ENCODE measurements around the gene DUXB. TPM values are rescaled to one million over a fixed set of nuclear protein-coding genes. Genes with fewer than 3 reads are reported as not detected.

DUXB gene
- total RNA-seq, 4 donors from 2014 or later = not detected

DNA sequence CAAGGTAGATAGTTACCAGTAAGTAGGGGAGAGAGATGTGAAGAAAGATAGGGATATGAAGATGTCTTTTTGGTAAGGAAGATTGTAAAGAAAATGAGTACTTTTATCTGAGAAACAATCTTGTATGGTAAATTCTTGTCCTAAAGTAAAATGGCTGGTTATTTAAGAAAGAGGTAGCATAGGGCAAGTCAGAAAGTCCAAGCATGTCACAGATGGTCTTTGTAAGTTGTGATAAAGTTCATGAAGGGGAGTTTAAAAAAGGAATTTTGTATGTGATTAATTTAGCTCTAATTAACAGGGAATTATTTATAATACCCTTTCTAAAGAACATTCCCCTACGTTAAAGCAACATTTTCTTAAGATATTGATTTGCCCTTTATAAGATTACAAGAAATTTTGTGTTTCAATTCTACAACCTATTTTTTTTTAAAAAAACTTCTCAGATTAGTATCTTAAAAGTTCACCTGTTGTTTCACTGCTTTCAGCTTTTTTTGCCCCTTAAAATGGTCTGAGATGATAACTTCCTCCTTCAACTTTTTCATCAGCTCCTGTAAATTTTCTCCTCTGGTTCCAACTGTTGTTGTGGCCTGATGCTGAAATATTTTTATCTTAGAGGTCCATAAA lies 41.3 kb upstream of the DUXB start:
- peaks cover 19% of the 10 kb centered on the region for H3K9me3 ChIP-seq

DNA sequence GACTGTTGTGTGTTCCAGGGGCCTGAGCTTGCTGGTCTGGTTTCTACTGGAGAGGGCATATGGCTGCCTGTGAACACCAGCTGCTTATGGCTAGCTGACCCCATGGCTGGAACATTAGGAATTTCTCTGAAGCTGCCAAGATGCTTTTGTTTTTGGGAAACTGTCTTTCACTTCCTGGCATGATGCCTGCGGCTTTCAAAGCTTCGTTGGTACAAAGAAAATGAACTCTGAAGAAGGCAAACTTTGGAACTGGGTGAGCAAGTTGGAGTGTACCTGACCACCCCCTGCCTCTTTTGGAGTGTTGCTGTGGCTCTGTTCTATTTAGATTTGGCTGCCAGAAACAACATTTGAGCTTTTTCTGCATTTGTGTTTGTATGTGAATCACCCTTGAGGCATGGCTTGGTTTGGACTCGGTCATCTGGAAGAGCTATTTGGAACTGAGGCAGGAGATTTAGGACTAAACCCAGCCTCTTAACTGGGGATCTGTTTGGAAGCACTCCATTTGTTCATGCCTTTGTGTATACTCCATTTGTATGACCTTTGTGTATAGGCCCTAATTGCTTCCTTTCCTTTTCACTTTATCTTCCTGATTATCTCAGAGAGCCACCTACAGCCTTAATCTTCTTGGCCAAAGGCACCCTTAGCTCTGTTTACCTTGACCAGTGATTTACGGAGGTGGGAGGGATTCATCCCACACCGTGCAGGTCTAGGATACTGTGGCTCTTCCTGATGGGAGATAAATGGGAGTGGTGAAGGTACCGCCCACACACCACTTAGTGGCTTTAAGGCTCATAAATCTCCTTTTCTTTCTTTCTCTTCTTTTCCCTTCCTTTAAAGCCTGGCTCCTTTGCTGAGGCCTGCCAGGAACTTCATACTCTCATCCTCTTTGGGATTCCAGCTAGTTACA lies 32.3 kb upstream of the DUXB start:
- no peaks in the 10 kb centered on the region for H3K9me3 ChIP-seq
- peaks cover 10% of the 10 kb centered on the region for H3K4me1 ChIP-seq
- H3K36me3 ChIP-seq = no peaks in the 10 kb centered on the region
- no peak overlapping the region for H3K4me3 ChIP-seq
- H3K27ac ChIP-seq = no peak overlapping the region
- TF ChIP-seq EP300 (IDR thresholded peaks at IDR 0.05) = no peak
- TF ChIP-seq POLR2AphosphoS5 (IDR thresholded peaks at IDR 0.05) = no peak
- TF ChIP-seq POLR2A (IDR thresholded peaks at IDR 0.05) = no peak
- TF ChIP-seq, protein P1, sequence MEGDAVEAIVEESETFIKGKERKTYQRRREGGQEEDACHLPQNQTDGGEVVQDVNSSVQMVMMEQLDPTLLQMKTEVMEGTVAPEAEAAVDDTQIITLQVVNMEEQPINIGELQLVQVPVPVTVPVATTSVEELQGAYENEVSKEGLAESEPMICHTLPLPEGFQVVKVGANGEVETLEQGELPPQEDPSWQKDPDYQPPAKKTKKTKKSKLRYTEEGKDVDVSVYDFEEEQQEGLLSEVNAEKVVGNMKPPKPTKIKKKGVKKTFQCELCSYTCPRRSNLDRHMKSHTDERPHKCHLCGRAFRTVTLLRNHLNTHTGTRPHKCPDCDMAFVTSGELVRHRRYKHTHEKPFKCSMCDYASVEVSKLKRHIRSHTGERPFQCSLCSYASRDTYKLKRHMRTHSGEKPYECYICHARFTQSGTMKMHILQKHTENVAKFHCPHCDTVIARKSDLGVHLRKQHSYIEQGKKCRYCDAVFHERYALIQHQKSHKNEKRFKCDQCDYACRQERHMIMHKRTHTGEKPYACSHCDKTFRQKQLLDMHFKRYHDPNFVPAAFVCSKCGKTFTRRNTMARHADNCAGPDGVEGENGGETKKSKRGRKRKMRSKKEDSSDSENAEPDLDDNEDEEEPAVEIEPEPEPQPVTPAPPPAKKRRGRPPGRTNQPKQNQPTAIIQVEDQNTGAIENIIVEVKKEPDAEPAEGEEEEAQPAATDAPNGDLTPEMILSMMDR (IDR thresholded peaks at IDR 0.05) = no peak
- WGBS = 37% methylated on average over 6 of the region's 6 CpGs
- no peak for DNase-seq (ENCODE audit: low spot score in 2 of 2)
- H3K27me3 ChIP-seq = no peaks in the 10 kb centered on the region

More for the DNA sequence above, 41.3 kb upstream of the DUXB start:
- Histone ChIP-seq H3K36me3 (no peaks in the 10 kb centered on the region), H3K27me3 (no peaks in the 10 kb centered on the region), H3K4me3 (no peak overlapping the region), H3K4me1 (no peaks in the 10 kb centered on the region), H3K27ac (no peak overlapping the region)
- TF ChIP-seq POLR2AphosphoS5 (IDR thresholded peaks at IDR 0.05) = no peak
- no peak for TF ChIP-seq EP300 (IDR thresholded peaks at IDR 0.05)
- TF ChIP-seq POLR2A (IDR thresholded peaks at IDR 0.05) = no peak
- TF ChIP-seq, protein P1 (IDR thresholded peaks at IDR 0.05) = no peak
- DNase-seq (ENCODE audit: low spot score in 2 of 2) = no peak
- 23% methylated on average over 1 of the region's 1 CpG for WGBS

DNA sequence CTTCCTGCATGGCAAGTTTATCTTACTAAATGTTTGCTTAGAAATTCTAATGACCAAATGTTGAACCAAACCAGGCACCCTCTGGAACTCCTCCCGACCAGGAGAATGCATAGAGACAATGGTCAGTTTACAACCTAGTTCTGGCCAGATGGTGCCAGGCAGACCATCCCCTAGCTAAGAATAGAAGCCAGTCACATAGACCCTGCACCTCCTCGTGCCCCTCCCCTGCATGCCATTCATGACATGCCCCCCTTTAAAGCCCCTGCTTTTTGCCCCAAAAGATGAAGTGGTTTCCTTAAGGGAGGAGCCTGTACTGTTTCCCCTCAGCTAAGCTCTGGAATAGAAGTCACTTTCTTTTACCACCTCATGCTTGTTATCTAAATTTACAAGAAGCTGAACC lies 31.6 kb upstream of the DUXB start:
- Histone ChIP-seq H3K27me3 (no peaks in the 10 kb centered on the region), H3K9me3 (no peaks in the 10 kb centered on the region), H3K4me1 (peaks cover 10% of the 10 kb centered on the region), H3K4me3 (no peak overlapping the region), H3K27ac (no peak overlapping the region), H3K36me3 (no peaks in the 10 kb centered on the region)
- no peak for DNase-seq (ENCODE audit: low spot score in 2 of 2)
- WGBS = 33% methylated on average over 2 of the region's 2 CpGs
- TF ChIP-seq, protein P1 (IDR thresholded peaks at IDR 0.05) = no peak
- TF ChIP-seq POLR2AphosphoS5 (IDR thresholded peaks at IDR 0.05) (no peak), EP300 (IDR thresholded peaks at IDR 0.05) (no peak), POLR2A (IDR thresholded peaks at IDR 0.05) (no peak)

DNA sequence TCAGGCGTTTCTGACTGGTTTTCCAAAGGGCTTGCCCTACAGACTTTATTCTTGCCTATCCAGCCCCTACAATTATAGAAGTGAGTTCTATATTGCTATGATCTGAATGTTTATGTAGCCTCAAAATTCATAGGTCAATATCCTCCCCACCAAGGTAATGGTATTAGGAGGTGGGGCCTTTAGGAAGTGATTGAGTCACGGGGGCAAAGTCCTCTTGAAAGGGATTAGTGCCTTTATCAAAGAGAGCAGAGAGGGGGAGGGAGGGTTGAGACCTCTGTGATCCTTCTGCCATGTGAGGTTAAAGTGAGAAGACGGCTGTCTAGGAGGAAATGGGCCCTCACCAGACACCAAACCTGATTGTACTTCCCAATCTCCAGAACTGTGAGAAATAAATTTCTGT lies 26.0 kb upstream of the DUXB start:
- no peaks in the 10 kb centered on the region for H3K36me3 ChIP-seq
- no peak for TF ChIP-seq POLR2A (IDR thresholded peaks at IDR 0.05)
- no peak for TF ChIP-seq EP300 (IDR thresholded peaks at IDR 0.05)
- H3K9me3 ChIP-seq = peaks cover 5% of the 10 kb centered on the region
- H3K4me1 ChIP-seq = no peaks in the 10 kb centered on the region
- no peak overlapping the region for H3K27ac ChIP-seq
- DNase-seq (ENCODE audit: low spot score in 2 of 2) = no peak
- 47% methylated on average over 3 of the region's 3 CpGs for WGBS
- H3K27me3 ChIP-seq = no peaks in the 10 kb centered on the region
- H3K4me3 ChIP-seq = no peak overlapping the region

DNA sequence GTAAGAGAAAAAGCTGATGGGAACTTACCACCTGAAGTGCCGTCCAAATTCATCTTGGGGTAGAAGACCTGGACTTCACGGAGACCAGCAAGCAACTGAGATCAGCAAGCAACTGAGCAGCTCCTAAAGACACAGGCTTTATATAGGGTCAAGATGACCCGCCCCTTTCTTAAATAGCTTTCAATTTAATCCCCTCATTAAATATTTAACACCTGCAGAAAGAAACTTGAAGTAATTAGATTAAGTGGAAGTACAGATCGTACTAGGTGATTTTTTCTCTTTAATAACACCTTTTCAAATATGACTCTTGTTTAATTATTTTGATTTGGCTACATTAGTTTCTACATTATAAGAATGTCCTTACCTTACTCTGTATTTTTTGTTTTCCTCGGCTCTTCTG lies 25.1 kb upstream of the DUXB start, which contains the start of gene CPHXL:
Gene CPHXL (minus strand): TSS at position 101 of the 400 bp plus-strand sequence. CDS start 48 bp downstream, at position 53.
- no peak for DNase-seq (ENCODE audit: low spot score in 2 of 2)
- no peak within 1 kb of the TSS for H3K27ac ChIP-seq
- H3K9me3 ChIP-seq = peaks cover 5% of the 10 kb centered on the region
- H3K36me3 ChIP-seq = no peaks in the 10 kb centered on the region
- no peak within 1 kb of the TSS for H3K4me3 ChIP-seq
- TF ChIP-seq POLR2AphosphoS5 (IDR thresholded peaks at IDR 0.05) (no peak), POLR2A (IDR thresholded peaks at IDR 0.05) (no peak), EP300 (IDR thresholded peaks at IDR 0.05) (no peak)
- TF ChIP-seq, protein P1 (IDR thresholded peaks at IDR 0.05) = no peak
- 94% methylated on average over 5 of the region's 5 CpGs for WGBS
- H3K4me1 ChIP-seq = no peaks in the 10 kb centered on the region
- H3K27me3 ChIP-seq = no peaks in the 10 kb centered on the region
